ENCODE measurements around the gene SCFD2.
"Not testable (repeated sequence)": the region's sequence is repeated elsewhere in the genome, so short reads cannot be mapped to it uniquely, and the experiment has no call there.

The SCFD2 gene

DNA sequence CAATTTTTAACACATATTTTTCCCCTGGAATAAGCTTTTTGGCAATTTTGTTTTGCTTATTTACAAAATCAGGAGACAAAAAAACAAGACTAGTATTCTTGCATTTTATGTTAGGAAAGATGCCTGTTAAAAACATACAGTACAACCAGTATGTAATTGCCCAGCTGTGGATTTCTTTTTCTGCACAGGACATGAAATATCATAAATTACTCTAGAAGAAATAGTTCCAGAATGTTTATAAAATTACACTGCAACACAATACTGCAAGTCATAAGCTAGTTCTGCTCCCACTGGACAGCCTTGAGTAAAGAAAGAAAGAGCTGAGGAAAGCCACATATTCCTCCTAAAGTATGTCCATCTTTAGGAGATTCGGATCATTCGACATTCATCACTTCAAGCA, 133.5 kb downstream of the SCFD2 start:
- no peaks in the 10 kb centered on the region for H3K4me1 ChIP-seq (ENCODE audit: control insufficient read depth, insufficient read depth, low read length, poor library complexity, severe bottlenecking)
- no peaks in the 10 kb centered on the region for H3K9me3 ChIP-seq (ENCODE audit: control insufficient read depth, low read length)
- H3K27ac ChIP-seq (ENCODE audit: insufficient read depth, low read length, poor library complexity, severe bottlenecking): no peak overlapping the region
- no peak overlapping the region for H3K4me3 ChIP-seq (ENCODE audit: insufficient read depth, low read depth, low read length, poor library complexity, severe bottlenecking)
- no peaks in the 10 kb centered on the region for H3K27me3 ChIP-seq (replicated peaks; ENCODE audit: control insufficient read depth, insufficient read depth, low read length, poor library complexity, severe bottlenecking)
- H3K36me3 ChIP-seq (ENCODE audit: control insufficient read depth, insufficient read depth, low read length): no peaks in the 10 kb centered on the region
- no peak for DNase-seq

DNA sequence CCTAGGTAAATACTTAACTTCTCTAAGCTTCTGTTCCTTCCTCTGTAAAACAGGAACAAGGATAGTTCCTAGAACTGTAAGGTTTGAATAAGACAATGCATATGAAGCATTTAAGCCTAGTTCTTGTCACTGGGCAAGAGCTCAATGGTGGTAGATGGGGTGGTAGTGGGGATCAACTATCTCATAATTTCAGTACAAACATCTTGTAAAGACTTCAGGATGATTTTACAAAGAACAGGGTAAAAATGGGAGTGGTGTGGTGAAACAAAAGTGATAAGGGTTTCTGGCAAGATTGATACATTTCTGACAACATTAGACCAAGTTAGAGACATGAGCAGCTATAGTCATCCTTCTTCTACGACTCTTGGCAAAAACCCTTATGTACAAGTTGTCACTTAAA, 137.8 kb downstream of the SCFD2 start:
- H3K36me3 ChIP-seq (ENCODE audit: control insufficient read depth, insufficient read depth, low read length): no peaks in the 10 kb centered on the region
- H3K4me3 ChIP-seq (ENCODE audit: insufficient read depth, low read depth, low read length, poor library complexity, severe bottlenecking): no peak overlapping the region
- no peaks in the 10 kb centered on the region for H3K27me3 ChIP-seq (replicated peaks; ENCODE audit: control insufficient read depth, insufficient read depth, low read length, poor library complexity, severe bottlenecking)
- H3K27ac ChIP-seq (ENCODE audit: insufficient read depth, low read length, poor library complexity, severe bottlenecking): no peak overlapping the region
- DNase-seq: no peak
- H3K9me3 ChIP-seq (ENCODE audit: control insufficient read depth, low read length): no peaks in the 10 kb centered on the region
- H3K4me1 ChIP-seq (ENCODE audit: control insufficient read depth, insufficient read depth, low read length, poor library complexity, severe bottlenecking): no peaks in the 10 kb centered on the region

DNA sequence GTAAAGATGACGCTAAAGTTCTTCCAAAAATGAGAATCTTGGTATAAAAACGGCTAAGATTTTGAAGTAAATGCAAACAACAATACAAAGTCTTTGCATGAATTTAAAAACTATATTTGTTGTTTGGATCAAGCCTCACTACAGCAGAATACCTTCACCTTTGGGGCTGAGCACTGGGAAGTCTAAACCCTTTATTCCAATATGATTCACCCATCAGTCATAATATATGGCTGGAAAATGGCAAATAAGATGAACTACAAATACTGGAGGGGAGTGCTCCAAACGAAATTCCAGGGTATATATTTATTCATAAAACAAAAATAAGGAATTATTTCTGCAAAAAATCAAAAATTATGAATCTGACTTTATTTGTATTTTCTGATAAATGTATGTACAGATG, 138.4 kb downstream of the SCFD2 start:
- Histone ChIP-seq H3K36me3 (ENCODE audit: control insufficient read depth, insufficient read depth, low read length) (no peaks in the 10 kb centered on the region), H3K27ac (ENCODE audit: insufficient read depth, low read length, poor library complexity, severe bottlenecking) (no peak overlapping the region), H3K4me3 (ENCODE audit: insufficient read depth, low read depth, low read length, poor library complexity, severe bottlenecking) (no peak overlapping the region), H3K4me1 (ENCODE audit: control insufficient read depth, insufficient read depth, low read length, poor library complexity, severe bottlenecking) (no peaks in the 10 kb centered on the region), H3K27me3 (replicated peaks; ENCODE audit: control insufficient read depth, insufficient read depth, low read length, poor library complexity, severe bottlenecking) (no peaks in the 10 kb centered on the region), H3K9me3 (ENCODE audit: control insufficient read depth, low read length) (no peaks in the 10 kb centered on the region)
- no peak for DNase-seq

DNA sequence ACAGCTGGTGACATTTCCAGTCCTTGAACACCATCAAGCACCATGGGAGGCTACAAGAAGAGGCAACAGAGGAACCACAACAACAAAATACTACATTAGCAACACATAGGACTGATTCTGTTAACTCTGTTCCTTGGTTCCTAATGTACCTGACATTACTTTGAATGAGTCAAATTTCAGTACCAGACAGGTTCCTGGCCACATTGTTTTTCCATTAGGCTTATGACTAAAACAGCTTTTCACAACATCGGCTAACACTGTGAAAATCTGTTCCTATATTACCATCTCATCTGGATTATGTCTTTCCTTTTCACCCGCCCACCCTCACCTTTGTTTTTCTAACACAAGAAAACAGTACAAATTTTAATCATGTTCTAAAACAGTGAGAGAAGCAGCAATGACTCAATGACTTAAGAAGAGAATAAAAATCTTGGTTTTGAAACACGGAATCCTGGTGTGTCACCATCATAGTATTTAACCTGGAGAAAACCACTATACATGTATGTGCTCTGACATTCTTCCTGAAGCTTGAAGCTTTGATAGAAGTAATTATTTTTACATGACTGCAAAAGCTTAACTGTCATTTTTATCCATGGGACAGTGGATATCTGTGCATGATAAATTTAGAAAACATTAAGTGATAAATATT, 143.9 kb downstream of the SCFD2 start:
- Histone ChIP-seq H3K36me3 (ENCODE audit: control insufficient read depth, insufficient read depth, low read length) (no peaks in the 10 kb centered on the region), H3K27ac (ENCODE audit: insufficient read depth, low read length, poor library complexity, severe bottlenecking) (no peak overlapping the region), H3K9me3 (ENCODE audit: control insufficient read depth, low read length) (no peaks in the 10 kb centered on the region), H3K27me3 (replicated peaks; ENCODE audit: control insufficient read depth, insufficient read depth, low read length, poor library complexity, severe bottlenecking) (no peaks in the 10 kb centered on the region), H3K4me1 (ENCODE audit: control insufficient read depth, insufficient read depth, low read length, poor library complexity, severe bottlenecking) (no peaks in the 10 kb centered on the region), H3K4me3 (ENCODE audit: insufficient read depth, low read depth, low read length, poor library complexity, severe bottlenecking) (no peak overlapping the region)
- no peak for DNase-seq

DNA sequence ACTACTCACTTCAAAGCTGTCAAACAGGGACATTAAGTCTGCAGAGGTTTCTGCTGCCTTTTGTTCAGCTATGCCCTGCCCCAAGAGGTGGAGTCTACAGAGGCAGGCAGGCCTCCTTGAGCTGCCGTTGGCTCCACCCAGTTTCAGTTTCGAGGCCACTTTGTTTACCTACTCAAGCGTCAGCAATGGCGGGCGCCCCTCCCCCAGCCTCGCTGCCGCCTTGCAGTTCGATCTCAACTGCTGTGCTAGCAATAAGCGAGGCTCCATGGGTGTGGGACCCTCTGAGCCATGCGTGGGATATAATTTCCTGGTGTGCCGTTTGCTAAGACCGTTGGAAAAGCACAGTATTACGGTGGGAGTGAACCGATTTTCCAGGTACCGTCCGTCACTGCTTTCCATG, 146.7 kb downstream of the SCFD2 start:
- H3K9me3 ChIP-seq (ENCODE audit: control insufficient read depth, low read length); H3K27me3 ChIP-seq (replicated peaks; ENCODE audit: control insufficient read depth, insufficient read depth, low read length, poor library complexity, severe bottlenecking); DNase-seq; H3K4me1 ChIP-seq (ENCODE audit: control insufficient read depth, insufficient read depth, low read length, poor library complexity, severe bottlenecking); H3K27ac ChIP-seq (ENCODE audit: insufficient read depth, low read length, poor library complexity, severe bottlenecking); H3K4me3 ChIP-seq (ENCODE audit: insufficient read depth, low read depth, low read length, poor library complexity, severe bottlenecking); H3K36me3 ChIP-seq (ENCODE audit: control insufficient read depth, insufficient read depth, low read length): not testable (repeated sequence)

DNA sequence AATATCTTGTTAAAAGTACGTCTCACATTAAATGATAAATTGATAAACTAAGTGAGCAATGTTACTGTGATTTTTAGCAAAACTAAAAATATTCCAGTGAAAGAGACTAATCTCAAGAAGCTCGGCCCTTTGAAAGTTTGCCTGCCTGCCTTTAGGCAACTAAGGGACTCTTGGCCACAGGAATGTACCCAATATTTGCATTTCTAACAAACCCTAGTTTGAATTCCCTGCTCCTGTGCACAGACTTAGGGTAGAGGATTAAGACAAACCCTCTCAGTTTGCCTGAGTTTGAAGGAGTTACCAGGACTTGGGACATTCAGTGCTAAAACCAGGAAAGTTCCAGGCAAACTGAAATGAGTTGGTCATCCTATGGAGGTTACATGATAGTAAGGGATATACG, 157.1 kb downstream of the SCFD2 start:
- Histone ChIP-seq H3K9me3 (ENCODE audit: control insufficient read depth, low read length) (no peaks in the 10 kb centered on the region), H3K36me3 (ENCODE audit: control insufficient read depth, insufficient read depth, low read length) (no peaks in the 10 kb centered on the region), H3K4me1 (ENCODE audit: control insufficient read depth, insufficient read depth, low read length, poor library complexity, severe bottlenecking) (no peaks in the 10 kb centered on the region), H3K27ac (ENCODE audit: insufficient read depth, low read length, poor library complexity, severe bottlenecking) (no peak overlapping the region), H3K27me3 (replicated peaks; ENCODE audit: control insufficient read depth, insufficient read depth, low read length, poor library complexity, severe bottlenecking) (no peaks in the 10 kb centered on the region), H3K4me3 (ENCODE audit: insufficient read depth, low read depth, low read length, poor library complexity, severe bottlenecking) (no peak overlapping the region)
- DNase-seq: no peak

DNA sequence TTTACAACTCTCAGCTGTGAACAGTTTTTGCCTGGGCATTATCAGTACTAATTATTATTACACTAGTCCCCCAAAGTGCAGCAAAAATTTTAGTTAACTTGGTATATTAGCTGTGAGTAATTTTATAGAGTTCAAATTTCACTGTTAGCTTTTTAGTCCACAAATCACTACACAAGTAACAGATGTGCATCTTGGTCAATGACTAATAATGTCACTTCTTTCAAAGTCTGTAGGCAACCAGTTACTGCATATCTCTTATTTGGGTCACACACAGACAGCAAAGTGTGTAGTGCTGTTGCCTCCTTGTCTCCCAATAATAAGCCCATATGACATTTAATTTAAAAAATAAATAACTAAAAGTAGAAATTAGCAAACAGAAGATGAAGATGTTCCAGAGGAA, 159.9 kb downstream of the SCFD2 start:
- Histone ChIP-seq H3K4me3 (ENCODE audit: insufficient read depth, low read depth, low read length, poor library complexity, severe bottlenecking) (no peak overlapping the region), H3K9me3 (ENCODE audit: control insufficient read depth, low read length) (no peaks in the 10 kb centered on the region), H3K27me3 (replicated peaks; ENCODE audit: control insufficient read depth, insufficient read depth, low read length, poor library complexity, severe bottlenecking) (no peaks in the 10 kb centered on the region), H3K36me3 (ENCODE audit: control insufficient read depth, insufficient read depth, low read length) (no peaks in the 10 kb centered on the region), H3K27ac (ENCODE audit: insufficient read depth, low read length, poor library complexity, severe bottlenecking) (no peak overlapping the region), H3K4me1 (ENCODE audit: control insufficient read depth, insufficient read depth, low read length, poor library complexity, severe bottlenecking) (no peaks in the 10 kb centered on the region)
- DNase-seq: no peak

DNA sequence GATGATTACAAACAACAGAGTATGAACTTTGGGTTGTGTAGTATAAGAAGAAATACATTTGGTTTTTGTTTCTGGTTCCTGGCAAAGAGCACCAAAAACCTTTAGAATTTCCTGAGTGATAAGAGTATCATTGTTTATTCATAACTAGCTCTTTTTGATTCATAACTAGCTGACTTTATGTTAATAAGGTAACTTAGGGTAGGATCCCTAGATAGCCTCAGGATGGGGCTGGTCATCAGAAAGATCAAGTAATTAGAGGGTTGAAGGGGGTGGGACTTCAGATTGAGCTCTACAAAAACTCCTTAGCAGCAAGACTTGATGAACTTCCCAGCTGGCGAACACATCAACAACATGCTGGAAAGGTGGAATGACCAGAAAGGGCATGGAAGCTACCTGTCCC, 166.5 kb downstream of the SCFD2 start:
- no peaks in the 10 kb centered on the region for H3K27me3 ChIP-seq (replicated peaks; ENCODE audit: control insufficient read depth, insufficient read depth, low read length, poor library complexity, severe bottlenecking)

DNA sequence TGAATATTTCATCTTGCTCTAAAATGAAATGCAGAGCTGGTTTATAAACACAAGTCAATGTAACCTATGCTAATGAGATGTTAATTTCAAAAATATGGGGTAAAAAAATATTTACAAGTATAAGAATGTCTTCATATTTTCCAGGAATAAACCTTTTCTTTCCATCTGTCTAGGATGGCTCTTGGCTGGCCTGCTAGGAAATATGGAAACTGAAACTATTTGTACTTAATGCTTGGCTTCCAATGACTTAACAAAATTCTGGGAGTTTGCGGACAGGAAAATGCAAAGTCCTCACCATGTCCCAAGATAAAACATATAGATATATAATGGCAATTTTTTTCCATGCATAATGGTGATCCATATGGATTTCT, 168.1 kb downstream of the SCFD2 start:
- no peak overlapping the region for H3K27ac ChIP-seq (ENCODE audit: insufficient read depth, low read length, poor library complexity, severe bottlenecking)
- no peaks in the 10 kb centered on the region for H3K9me3 ChIP-seq (ENCODE audit: control insufficient read depth, low read length)
- H3K4me3 ChIP-seq (ENCODE audit: insufficient read depth, low read depth, low read length, poor library complexity, severe bottlenecking): no peak overlapping the region
- no peaks in the 10 kb centered on the region for H3K27me3 ChIP-seq (replicated peaks; ENCODE audit: control insufficient read depth, insufficient read depth, low read length, poor library complexity, severe bottlenecking)
- no peak for DNase-seq
- H3K36me3 ChIP-seq (ENCODE audit: control insufficient read depth, insufficient read depth, low read length): no peaks in the 10 kb centered on the region
- H3K4me1 ChIP-seq (ENCODE audit: control insufficient read depth, insufficient read depth, low read length, poor library complexity, severe bottlenecking): no peaks in the 10 kb centered on the region

More for the DNA sequence above, 166.5 kb downstream of the SCFD2 start:
- Histone ChIP-seq H3K27ac (ENCODE audit: insufficient read depth, low read length, poor library complexity, severe bottlenecking) (no peak overlapping the region), H3K9me3 (ENCODE audit: control insufficient read depth, low read length) (no peaks in the 10 kb centered on the region), H3K4me1 (ENCODE audit: control insufficient read depth, insufficient read depth, low read length, poor library complexity, severe bottlenecking) (no peaks in the 10 kb centered on the region), H3K36me3 (ENCODE audit: control insufficient read depth, insufficient read depth, low read length) (no peaks in the 10 kb centered on the region), H3K4me3 (ENCODE audit: insufficient read depth, low read depth, low read length, poor library complexity, severe bottlenecking) (no peak overlapping the region)
- no peak for DNase-seq

DNA sequence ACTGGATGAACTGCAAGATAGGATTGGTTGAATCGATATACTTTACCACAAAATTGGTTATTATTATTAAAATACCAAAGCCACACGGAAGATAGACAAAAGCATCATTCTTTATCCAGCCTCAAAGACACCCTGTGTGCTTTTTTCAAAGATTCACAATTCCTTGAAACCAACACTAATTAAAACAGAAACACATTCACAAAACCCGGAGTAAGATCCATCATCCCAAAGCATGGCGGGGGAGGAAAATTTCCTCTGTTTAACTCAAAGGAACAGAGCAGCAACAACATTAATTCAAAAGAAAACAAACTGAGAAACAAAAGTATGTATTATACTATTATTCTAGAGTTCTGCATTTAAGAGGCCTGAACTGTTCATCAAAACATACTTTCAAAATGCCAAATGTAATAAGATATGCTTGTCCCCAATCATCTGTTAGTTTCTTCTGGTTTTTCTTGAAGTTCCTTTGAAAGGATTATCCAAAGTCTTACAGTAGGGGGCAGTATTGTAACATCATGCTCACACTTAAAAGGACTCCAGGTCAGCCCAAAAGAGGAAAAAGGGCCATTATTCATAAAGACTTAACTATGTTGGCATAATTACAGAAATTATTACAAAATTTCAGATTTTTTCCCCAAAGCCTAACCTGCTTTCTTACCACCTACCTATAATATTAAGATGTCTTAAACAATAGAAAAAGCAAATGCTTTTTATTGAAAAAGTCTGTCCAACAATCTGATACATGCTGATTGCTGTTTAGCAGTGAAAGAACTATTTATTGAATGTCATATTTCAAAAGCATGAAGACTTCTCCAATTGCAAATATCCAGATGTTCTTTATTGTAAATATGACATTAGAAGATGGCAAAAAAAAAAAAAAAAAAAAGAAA, 168.7 kb downstream of the SCFD2 start:
- Histone ChIP-seq H3K27ac (ENCODE audit: insufficient read depth, low read length, poor library complexity, severe bottlenecking) (no peak overlapping the region), H3K4me3 (ENCODE audit: insufficient read depth, low read depth, low read length, poor library complexity, severe bottlenecking) (no peak overlapping the region)

More for the DNA sequence above, 168.7 kb downstream of the SCFD2 start:
- Histone ChIP-seq H3K27me3 (replicated peaks; ENCODE audit: control insufficient read depth, insufficient read depth, low read length, poor library complexity, severe bottlenecking) (no peaks in the 10 kb centered on the region), H3K36me3 (ENCODE audit: control insufficient read depth, insufficient read depth, low read length) (no peaks in the 10 kb centered on the region), H3K4me1 (ENCODE audit: control insufficient read depth, insufficient read depth, low read length, poor library complexity, severe bottlenecking) (no peaks in the 10 kb centered on the region), H3K9me3 (ENCODE audit: control insufficient read depth, low read length) (no peaks in the 10 kb centered on the region)
- DNase-seq: no peak
